Adrenal gland (tissue), 5 donors: ENCODE measurements around the gene MIEF1.

Experiments used
- CTCF ChIP-seq, 6 experiments: fragments of 450-650 bp in 4 of 6; fragments of 200-600 bp in 2 of 6; sonication (generic) in 1 of 6; IDR thresholded peaks; 1 replicate in 5 of 6; 2 replicates in 1 of 6; pipeline versions ENCODE4 v1.5.1 to v1.8.0; 2016 to 2021; ENCODE audit warnings: antibody characterized with exemption in 6 of 6, mild to moderate bottlenecking in 2 of 6, moderate library complexity in 1 of 6
- POLR2A ChIP-seq, 2 donors: fragments of 450-650 bp; IDR thresholded peaks; one replicate each; pipeline ENCODE4 v1.6.1; 2017; ENCODE audit warnings: antibody characterized with exemption in 2 of 2, mild to moderate bottlenecking in 2 of 2, moderate library complexity in 1 of 2
- donor health status: DM: no; HTN: no; CAD: no.

DNA sequence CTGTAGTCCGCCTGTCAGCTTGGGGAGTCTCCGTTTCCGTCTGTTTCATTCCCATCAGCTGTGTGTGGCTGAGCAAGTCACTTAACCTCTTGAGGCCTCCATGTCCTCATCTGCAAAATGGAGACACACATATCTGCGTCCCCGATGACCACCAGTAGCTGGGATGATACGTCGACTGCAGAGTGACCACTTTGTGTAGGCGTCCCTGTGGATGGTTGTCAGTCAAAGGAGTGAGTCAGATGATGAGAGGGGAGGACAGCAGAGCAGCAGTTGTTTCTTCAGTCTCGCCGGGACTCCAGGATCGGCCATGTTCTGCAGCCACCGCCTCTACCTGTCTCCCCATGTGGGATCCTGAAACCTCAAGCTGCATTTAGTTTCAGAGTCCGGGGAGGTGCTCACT is 25.4 kb upstream of the MIEF1 start:
- no peak for TF ChIP-seq CTCF (IDR thresholded peaks at IDR 0.05)
- no peak for TF ChIP-seq POLR2A (IDR thresholded peaks at IDR 0.05)
